Adipose tissue (tissue), 3 donors: ENCODE data around the gene UNC13D. TPM values are rescaled to one million over a fixed set of nuclear protein-coding genes. Genes with fewer than 3 reads are reported as not detected.
"Not testable (repeated sequence)": the region's sequence is repeated elsewhere in the genome, so short reads cannot be mapped to it uniquely, and the experiment has no call there.

Source experiments
- H3K27ac ChIP-seq: one replicate; pipeline ENCODE4 v1.5.1; 2013; ENCODE audit warnings: low read depth, low read length
- WGBS, 3 donors: extraction: QIAGEN DNeasy Blood & Tissue Kit; methylation state at CpG; one replicate each; pipeline ENCODE4 v1.1.7; 2013; 5-methylcytosine and 5-hydroxymethylcytosine counted together
- polyA plus RNA-seq, 3 donors: library from polyadenylated mRNA; stranded (reverse); fragments of 200-250 nt; gene quantifications; one replicate each; pipeline ENCODE4 v1.2.3, GENCODE V29; 2013
- donor health status: healthy with polysubstance abuse.
- donor health status: Bipolar disorder and iron deficiency.
- donor health status: healthy.

Gene UNC13D
- polyA plus RNA-seq, 3 donors = 6.3 to 13.5 (median 10.1) TPM

DNA sequence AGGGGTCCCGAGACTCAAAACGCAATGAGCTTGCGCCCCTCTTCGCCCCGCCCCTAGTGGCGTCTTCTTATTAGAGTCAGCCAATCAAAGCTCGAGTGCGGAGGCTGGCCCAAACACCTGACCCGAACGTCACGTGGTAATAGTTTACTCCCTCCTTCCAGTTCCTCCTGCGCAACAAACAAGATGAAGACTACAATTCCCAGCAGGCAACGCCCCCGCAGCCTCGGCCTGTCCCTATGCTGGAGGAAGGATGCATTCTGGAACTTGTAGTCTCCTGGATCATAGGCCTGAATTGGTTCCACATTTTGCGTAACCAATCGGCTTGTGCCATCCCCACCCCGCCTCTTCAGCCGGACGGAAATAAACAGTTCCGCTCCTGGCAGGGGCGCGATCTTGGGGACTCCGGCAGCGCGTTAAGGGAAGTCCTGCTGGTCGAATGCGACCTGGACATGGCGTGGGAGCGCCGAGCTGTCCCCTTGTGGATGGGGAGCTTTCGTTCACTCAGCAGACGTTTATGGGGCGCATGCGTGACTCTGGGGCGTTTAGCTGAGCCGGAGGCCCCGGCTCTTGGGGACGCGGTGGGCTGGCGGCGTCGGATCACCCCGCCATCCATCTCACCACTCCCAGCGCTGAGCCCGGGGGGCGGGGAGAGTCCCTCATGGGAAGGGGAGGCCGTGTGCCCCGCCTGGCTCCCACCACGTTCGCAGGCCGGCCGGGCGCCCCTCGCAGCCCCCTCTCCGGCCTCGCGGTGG is 11.3 kb upstream of the UNC13D start, which contains the start of gene WBP2:
WBP2 (minus strand) TSS at position 26 of the 752 bp plus-strand sequence. CDS start 38 bp downstream, outside the sequence.
- WGBS, 3 donors = 0% methylated on average over 57 to 58 of the region's 58 CpGs

DNA sequence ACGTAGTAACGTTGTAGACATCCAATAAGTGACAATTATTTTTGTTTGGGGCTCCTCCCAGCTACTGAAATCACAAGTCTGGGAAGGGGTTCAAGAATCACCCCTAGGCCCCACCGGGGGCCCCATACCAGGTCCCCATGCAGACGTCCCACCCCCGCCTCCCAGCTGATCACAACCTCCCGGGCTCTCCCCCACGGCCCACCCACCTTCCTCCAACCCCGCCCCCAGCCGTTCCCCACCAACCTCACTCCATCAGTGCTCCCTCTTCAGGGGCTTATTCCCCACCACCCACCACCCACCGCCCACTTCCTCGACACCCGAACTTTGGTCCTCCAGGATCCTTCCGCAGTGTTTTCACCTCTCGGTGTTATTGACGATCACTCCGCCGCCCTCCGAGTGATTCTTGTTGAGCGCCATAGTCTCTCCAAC is 10.7 kb upstream of the UNC13D start:
- WGBS, 3 donors = 0% methylated on average over 17 to 19 of the region's 19 CpGs
- H3K27ac ChIP-seq = peak overlapping the region; percentile 61

More for the DNA sequence above, 11.3 kb upstream of the UNC13D start, which contains the start of gene WBP2:
- H3K27ac ChIP-seq = peak within 1 kb of the TSS; percentile 61

DNA sequence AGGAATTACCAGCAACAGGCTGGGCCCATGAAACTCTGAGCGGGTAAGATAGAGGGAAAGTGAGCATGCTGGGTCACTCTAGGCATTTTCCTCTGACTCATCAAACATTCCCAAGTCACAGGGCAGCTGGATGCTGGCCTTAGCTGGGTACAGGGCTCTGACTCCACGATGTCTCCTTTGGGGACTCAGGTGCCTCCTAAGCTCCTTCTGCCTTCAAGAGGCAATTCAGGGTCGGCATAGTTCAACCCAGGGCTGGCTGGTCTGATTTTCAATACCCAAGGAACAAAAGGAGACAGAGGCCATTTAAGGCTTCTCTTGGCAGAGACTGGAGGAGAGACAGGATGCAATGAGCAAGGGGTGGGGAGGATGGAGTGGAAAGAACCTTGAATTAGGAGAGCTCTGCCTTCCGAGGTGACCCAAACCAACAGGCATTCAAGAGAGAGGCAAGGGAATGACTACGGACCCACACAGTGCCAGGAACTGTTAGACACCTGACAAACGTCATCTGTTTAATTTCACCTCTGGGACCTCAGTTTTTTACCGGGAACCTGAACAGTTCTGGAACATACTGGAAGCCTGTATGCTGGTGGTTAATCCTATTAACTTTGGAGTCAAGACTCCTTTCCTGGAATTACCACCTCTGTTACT is 10.0 kb upstream of the UNC13D start:
- H3K27ac ChIP-seq = peak overlapping the region; percentile 61
- 15 to 32% (median 19%) methylated on average over 7 of the region's 7 CpGs for WGBS, 3 donors

DNA sequence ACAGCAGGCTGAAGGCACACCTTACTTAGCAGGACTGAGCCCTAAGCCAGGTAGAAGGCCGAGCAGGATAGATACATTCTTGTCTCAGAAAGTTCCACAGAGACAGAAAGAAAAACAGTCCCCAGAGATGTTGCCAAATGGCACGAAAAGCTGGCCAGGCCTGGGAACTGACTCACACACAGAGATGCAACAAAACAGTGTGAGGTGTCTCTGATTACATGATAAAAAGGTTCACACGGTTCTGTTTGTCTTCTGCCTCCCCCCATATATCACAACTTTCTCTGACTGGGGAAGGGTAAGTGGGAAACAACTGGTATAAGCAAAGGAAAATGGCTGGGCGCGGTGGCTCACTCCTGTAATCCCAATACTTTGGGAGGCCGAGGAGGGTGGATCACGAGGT is 9.2 kb upstream of the UNC13D start:
- WGBS, 3 donors = 69 to 78% (median 76%) methylated on average over 7 of the region's 7 CpGs
- H3K27ac ChIP-seq = no peak overlapping the region

DNA sequence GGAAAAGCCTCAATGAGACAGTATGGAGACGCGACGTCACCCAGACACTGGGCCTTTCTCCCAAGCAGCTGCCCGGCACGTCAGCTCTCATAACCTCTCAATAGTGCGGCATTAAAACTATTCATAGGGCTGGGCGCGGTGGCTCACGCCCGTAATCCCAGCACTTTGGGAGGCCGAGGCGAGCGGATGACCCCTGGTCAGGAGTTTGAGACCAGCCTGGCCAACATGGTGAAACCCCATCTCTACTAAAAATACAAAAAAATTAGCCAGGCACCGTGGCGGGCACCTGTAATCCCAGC is 7.4 kb upstream of the UNC13D start:
- not testable (repeated sequence) for H3K27ac ChIP-seq
- 93 to 95% (median 94%) methylated on average over 15 of the region's 15 CpGs for WGBS, 3 donors

DNA sequence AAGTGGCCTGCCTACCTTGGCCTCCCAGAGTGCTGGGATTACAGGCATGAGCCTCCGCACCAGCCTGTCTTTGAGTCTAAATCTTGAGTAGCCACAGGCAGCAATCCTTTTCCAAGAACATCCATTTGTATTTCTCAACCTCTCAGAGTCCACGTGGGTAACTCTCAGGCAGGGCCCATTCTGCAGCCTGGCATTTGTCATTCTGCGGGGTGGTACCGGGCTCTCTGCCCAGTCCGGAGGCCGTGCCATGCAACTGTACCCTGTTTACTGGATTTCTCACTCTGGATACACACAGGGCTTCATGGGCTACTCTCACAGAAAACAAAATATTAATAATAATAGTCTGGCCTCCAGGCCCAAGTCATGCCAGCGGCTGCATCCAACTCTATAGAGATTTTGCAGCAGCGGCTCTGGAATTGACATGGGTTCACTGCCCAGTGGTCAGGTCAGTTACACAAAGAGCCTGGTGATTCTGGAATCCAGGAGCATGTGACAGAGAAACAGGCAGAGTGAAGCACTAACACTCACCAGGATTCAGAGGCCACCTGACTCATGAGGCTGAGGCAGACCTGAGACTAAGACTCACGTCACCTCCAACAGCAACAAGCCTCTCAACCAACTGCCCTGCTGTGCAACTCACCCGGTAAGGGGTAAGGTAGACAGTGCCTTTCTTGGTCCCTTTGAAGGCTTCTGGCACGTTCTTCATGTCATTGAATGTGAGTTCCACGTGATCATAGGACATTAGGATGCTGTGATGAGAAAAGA is 6.9 kb upstream of the UNC13D start:
- 82 to 88% (median 83%) methylated on average over 12 of the region's 12 CpGs for WGBS, 3 donors
- H3K27ac ChIP-seq = no peak overlapping the region

DNA sequence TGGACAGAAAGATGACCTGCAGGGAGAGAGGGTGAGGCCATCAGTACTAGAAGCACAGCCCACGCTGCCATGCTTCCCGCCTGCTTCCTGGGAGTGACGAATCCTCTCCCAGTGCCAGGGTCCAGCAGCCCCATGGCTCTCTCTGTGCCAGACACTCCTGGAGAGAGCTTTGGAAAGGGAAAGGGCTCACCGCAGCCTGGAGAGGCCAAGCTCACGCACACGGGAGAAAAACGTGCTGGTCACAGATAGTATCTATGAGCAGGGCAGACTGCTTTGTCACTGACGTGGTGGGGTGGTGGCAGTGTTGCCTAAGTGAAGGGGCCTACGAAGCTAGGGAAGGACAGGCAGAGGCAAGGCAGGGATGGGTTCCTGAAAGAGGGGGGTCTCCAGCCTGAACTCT is 5.5 kb upstream of the UNC13D start:
- no peak overlapping the region for H3K27ac ChIP-seq
- 59 to 77% (median 62%) methylated on average over 9 of the region's 9 CpGs for WGBS, 3 donors

DNA sequence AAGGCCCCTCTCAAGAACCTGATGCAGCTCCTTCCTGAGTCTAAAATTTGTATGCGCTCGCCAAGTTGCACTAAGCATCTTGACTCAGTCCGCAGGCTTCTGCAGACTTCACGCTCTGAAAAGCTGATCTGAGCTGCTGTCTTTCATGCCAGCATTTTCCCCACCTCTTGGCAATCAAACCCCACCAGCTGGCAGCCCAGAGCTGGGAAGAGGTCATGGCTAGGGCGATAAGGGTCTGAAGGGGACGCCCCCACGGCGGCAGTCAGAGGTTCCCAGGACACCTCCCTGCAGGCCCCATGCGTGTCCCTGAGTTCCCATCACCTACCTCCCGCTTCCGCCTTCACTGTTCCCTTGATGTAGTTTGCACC is 5.1 kb upstream of the UNC13D start:
- H3K27ac ChIP-seq = no peak overlapping the region
- 62 to 73% (median 69%) methylated on average over 11 of the region's 11 CpGs for WGBS, 3 donors

DNA sequence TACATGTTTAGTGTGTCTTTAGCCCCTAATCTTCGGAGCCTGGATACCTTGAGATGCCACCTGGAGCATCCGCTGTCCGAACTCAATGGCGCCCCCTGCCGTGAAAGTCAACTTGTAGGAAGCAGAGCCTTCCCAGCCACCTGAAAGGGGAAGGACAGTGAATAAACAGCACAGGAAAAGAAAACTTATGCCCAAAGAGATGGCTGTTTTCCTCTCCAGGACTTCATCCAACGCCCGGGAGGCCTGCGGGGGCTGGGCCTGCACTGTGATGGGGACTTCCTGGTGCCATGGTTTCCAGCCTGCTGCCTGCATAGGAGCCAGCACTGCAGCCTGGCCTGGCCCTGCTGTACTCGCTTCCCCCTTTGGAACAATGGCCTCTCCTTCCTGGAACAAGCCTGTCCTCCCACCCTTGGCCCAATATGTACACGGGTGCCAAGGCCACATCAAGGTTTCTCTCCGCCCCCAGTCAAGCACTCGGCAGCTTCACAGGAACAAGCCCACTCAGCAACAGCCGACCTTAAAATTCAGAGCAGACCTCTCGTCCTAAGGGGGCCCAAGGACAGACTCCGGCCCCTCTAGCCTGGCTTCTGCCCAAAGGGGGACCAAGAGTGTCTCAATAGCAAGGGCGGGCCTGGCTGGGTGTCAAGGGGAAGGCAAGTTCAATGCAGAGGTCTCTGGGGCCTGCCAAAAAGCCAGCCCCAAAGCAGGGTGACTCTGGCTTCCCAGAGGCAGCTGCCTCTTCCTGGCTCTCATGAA is 4.5 kb upstream of the UNC13D start:
- WGBS, 3 donors = 19 to 36% (median 36%) methylated on average over 16 of the region's 16 CpGs
- H3K27ac ChIP-seq = no peak overlapping the region

DNA sequence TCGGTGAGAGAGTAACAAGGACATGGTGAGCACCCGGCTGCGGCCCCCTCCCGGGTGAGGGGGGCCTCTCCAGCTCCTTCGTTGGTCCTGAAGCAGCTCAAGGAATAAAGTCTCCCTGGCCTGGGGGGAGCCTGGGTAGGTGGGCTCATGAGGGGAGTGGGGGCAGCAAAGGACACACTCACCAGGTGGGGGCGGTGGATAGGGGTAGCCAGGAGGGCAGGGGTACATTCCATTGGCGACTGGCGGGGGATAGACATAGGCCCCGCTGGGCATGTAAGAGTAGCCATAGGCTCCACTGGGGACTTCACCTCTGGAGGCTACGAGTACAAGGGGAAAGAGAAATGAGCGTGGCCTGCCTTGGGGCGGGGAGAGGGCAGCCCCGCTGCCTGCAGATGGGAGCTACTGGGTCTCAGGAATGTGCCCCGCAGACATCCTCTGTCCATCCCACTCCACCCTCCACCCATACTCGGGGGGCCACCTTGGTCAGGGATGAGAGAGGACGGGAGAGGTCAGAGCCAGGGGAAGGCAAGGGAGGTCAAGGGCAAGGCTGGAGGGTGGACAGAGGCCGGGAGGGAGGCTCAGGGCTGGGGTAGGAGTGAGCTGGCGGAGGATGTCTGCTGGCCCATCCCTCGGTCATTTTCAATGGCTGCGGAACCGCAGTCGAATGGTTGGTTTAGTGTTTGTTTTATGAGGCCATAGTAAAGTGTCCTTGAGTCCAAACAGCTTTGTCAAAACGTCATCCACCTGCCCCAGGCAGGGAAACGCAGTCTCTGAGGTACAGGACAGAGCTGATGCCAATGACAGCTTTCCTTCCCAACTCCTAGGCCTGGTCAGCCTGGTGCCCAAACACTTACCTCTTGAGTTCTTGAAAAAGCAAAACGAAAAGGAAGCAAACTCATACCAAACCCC is 3.7 kb upstream of the UNC13D start:
- no peak overlapping the region for H3K27ac ChIP-seq
- 72 to 85% (median 83%) methylated on average over 25 of the region's 25 CpGs for WGBS, 3 donors

DNA sequence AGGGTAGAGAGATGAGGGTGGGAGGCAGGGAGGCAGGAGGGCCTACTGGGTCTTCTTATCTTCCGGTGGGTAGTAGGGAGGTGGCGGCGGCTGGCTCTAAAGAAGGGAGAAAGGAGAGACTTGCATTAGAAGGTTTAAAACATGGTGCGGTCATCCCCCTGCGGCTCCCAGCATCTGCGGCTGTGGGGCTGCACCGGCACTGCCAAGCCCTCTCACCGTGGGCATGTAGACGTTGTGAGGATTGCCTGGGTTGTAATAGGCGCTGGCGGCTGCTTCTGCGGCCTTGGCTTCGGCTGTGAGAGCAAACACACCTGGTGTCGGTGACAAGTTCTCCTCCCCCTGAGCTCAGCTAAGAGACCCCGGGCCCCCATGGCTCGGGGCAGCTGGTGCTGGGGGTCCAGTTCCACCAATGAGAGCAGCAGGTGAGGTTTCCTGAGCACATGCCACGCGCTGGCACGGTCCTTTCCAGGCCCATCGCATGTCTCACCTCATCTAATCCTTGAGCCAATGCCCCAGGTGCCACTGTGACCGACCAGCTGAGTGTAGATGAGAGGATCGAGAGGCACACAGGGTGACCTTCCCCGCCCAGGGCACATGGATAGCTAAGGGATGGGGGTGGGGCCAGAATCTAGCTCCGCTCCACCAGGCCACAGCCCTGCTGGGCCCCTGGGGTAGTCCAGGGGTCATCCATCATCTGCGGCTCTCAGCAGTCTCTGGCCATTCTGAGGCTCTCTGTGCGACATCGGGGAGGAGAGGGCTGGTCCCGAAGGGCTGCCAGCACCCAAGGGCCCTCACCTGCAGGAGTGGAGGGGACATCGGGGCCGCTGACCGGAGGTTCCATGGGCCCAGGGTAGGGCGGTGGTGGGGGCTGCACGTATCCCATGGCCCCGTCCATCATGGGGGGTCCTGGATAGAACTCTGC is 2.7 kb upstream of the UNC13D start:
- no peak overlapping the region for H3K27ac ChIP-seq
- WGBS, 3 donors = 48 to 88% (median 83%) methylated on average over 34 of the region's 34 CpGs

DNA sequence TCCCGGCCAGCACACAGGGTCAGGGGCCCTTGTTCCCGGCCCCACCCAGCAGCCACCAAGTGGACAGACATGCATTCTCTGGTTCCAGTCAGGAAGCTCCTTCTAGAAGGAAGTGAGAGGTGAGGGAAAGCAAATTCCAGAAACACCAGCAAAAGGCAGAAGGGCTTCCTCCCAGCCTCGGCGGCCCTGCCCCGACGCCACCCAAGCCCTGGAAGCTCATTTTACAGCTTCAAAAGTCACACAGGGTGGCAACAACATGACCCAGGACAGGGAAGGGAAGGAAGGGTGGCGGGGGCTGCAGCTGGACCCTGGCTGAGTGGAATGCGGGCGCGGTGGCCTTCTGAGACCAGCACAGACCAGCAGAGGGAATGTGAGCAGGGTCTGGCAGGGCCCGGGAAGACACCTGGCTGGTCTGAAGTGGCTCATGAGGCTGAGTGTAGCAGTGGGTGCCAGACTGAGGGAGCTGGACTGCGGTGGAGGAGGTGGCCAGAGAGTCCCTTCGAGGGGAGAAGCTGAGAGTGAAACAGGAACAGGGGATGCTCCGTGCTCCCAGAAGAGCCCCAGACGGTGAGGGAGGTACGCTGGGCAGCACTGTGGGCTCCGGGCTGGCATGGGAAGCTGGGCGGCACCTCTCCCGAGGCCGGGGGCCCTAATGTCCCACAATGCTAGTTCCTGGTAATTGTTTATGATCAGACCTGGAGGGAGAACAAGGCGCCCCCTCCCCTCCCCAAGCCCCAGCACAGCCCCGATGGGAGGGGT is 1.9 kb upstream of the UNC13D start:
- WGBS, 3 donors = 59 to 73% (median 65%) methylated on average over 22 of the region's 22 CpGs
- peak overlapping the region; percentile 21 for H3K27ac ChIP-seq

DNA sequence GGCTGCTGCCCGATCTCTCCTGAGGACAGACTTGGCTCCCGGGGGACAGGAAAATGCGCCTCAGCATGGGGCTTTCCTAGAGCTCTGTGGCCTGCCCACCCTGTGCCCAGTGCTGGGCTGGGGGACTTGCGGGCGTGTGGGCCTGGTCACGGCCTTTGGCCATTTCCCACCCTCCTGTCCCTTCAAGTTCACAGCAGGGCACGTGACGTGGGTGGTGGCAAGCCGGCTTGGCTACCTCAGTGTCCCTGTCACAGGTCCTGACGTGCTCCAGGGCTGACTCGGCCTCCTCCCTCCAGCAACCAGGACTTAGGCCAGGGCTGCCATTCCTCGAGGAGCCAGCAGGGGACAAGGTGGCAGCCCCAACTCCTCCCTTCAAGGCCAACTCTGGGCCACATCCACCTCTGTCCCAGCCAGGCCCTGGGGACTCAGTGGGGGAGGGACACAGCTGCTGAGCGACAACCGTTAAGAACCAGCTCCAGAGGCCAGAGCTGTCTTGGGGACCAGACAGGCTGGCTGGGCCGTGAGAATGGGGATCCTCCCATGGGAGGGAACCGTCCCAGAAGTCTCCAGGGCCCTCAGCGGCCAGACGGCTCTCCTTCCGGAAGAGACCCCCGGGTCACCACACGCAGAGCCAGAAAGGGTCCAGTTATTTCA is 981 bp upstream of the UNC13D start:
- peak overlapping the region; percentile 59 for H3K27ac ChIP-seq
- WGBS, 3 donors = 23 to 27% (median 24%) methylated on average over 19 to 21 of the region's 21 CpGs

DNA sequence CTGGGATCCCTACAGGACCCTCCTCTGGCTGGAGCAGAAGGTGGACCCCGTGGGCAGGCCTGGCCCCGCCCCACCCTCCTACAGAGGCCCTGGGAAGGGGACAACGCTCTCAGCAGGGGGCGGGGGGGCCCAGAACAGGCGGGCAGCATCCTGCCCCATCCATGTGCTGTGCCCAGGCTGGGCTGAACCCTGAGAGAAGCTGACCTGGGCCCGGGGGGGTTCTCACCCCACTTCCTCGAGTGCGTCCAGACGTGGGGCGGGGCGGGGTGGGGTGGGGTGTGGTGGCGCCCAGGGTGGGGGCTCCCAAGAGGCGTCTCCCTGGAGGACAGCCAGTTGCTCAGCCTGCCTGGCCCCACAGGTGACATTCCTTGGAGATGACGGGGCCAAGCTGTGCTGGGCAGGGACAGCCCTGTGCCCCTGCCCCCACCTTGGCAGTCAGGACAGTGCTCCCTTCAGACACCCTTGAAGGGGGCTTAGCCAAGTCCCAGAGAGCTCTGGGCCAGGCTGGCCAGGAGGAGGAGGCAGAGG is 390 bp upstream of the UNC13D start:
- H3K27ac ChIP-seq = peak overlapping the region; percentile 59
- WGBS, 3 donors = 22 to 34% (median 28%) methylated on average over 11 to 14 of the region's 14 CpGs

DNA sequence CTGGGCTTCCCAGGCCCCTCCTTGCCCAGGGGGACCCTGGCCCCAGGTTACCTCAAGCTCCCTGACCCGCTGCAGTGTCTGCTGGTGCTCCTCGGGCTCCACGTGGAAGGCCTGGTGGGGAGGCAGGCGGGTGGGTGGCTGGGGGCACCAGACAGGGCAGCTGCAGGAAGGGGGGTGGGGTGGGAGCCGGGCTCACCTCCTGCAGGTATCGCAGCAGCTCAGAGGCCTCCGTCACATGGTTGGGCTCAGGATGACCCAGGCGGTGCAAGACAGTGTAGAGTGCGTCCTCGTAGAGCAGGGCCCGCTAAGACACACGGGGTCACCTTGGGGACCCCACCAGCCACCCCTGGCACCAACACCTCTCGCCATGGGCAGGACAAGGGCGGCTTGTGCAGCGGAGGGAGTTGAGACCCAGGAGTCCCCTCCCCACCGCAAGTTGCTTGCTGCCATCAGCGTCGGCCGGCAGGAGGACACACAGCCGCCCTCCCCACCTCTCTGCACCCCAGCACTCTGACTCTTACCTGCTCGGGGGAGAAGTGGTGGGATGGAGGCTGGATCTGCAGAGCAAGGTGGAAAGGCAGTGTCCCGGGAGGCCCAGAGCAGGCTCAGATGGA is 1.1 kb downstream of the UNC13D start:
- 64 to 86% (median 73%) methylated on average over 22 of the region's 22 CpGs for WGBS, 3 donors
- H3K27ac ChIP-seq = no peak overlapping the region
